SK-N-SH (cell line): Measurements from ENCODE around the gene KRT40. TPM values are rescaled to one million over a fixed set of nuclear protein-coding genes. Genes with fewer than 3 reads are reported as not detected.

Source experiments
- CTCF ChIA-PET: fragments of 300-600, 350-600 bp; formaldehyde crosslinking; extraction: SDS; loops from one replicate; lab custom pipeline; 2021; lab: Yijun Ruan, JAX
- POLR2A ChIA-PET: fragments of 350-600 bp; sonication (Branson Sonifier 250); formaldehyde crosslinking; extraction: SDS; loops from one replicate; lab custom pipeline; 2020; ENCODE audit warnings: antibody characterized with exemption, inconsistent platforms; lab: Yijun Ruan, JAX
- DNase-seq: peaks from one replicate; pipeline ENCODE4 v3.0.0; 2012
- H2AFZ ChIP-seq: fragments of 200-600 bp; sonication (generic); 2 replicates; pipeline ENCODE4 v1.8.1; 2016; ENCODE audit warnings: antibody characterized with exemption, mild to moderate bottlenecking, low read depth
- H3F3A ChIP-seq: fragments of 200-600 bp; sonication (generic); replicated peaks from 2 replicates; pipeline ENCODE3; 2016; ENCODE audit warnings: antibody characterized with exemption, mild to moderate bottlenecking; ENCODE audit not compliant: insufficient read depth
- H3K27ac ChIP-seq, 2 experiments: fragments of 200-500 bp in 1 of 2; fragments of 200-600 bp in 1 of 2; sonication (Bioruptor generic) in 1 of 2; sonication (generic), shearing (Covaris generic) in 1 of 2; 2 replicates each; pipeline versions ENCODE4 v1.5.1 to v1.6.1; 2014 to 2016; ENCODE audit warnings: low read depth in 2 of 2, inconsistent platforms in 1 of 2, low read length in 1 of 2, mild to moderate bottlenecking in 1 of 2, mixed read lengths in 1 of 2
- H3K27me3 ChIP-seq: fragments of 200-600 bp; sonication (generic), shearing (Covaris generic); 2 replicates; pipeline ENCODE4 v1.6.1; 2016; ENCODE audit warnings: mixed run types; ENCODE audit not compliant: insufficient read depth
- H3K36me3 ChIP-seq, 2 experiments: fragments of 200-500 bp in 1 of 2; fragments of 200-600 bp in 1 of 2; sonication (Bioruptor generic) in 1 of 2; sonication (generic) in 1 of 2; replicated peaks in 1 of 2; 2 replicates each; pipeline versions ENCODE3 to v1.5.1; 2014 to 2016; ENCODE audit warnings: low read length in 1 of 2, mild to moderate bottlenecking in 1 of 2; ENCODE audit not compliant: insufficient read depth in 2 of 2, control insufficient read depth in 1 of 2
- H3K4me1 ChIP-seq, 2 experiments: fragments of 200-500 bp in 1 of 2; fragments of 200-600 bp in 1 of 2; sonication (Bioruptor generic) in 1 of 2; sonication (generic), shearing (Covaris generic) in 1 of 2; 2 replicates each; pipeline versions ENCODE4 v1.5.1 to v1.6.1; 2014 to 2016; ENCODE audit warnings: low read depth in 1 of 2, low read length in 1 of 2, mixed run types in 1 of 2; ENCODE audit not compliant: insufficient read depth in 2 of 2, control insufficient read depth in 1 of 2
- H3K4me2 ChIP-seq: fragments of 200-600 bp; sonication (generic), shearing (Covaris generic); 2 replicates; pipeline ENCODE4 v1.6.1; 2017; ENCODE audit warnings: mixed run types
- H3K4me3 ChIP-seq, 2 experiments: fragments of 200-500 bp in 1 of 2; fragments of 200-600 bp in 1 of 2; sonication (Bioruptor generic) in 1 of 2; sonication (generic), shearing (Covaris generic) in 1 of 2; 2 replicates each; pipeline versions ENCODE4 v1.5.1 to v1.8.1; 2014 to 2016; ENCODE audit warnings: low read depth in 2 of 2, inconsistent platforms in 1 of 2, low read length in 1 of 2, mild to moderate bottlenecking in 1 of 2, mixed read lengths in 1 of 2, moderate library complexity in 1 of 2
- H3K79me2 ChIP-seq: fragments of 200-600 bp; sonication (generic); 2 replicates; pipeline ENCODE4 v1.8.1; 2017; ENCODE audit warnings: mild to moderate bottlenecking; ENCODE audit not compliant: insufficient read depth
- H3K9ac ChIP-seq: fragments of 200-600 bp; sonication (generic); 2 replicates; pipeline ENCODE4 v1.6.1; 2017; ENCODE audit warnings: mixed run types
- H3K9me2 ChIP-seq: fragments of 200-600 bp; sonication (generic); 2 replicates; pipeline ENCODE4 v1.6.1; 2017; ENCODE audit warnings: mixed run types
- H3K9me3 ChIP-seq: fragments of 200-600 bp; sonication (generic); 2 replicates; pipeline ENCODE4 v1.6.1; 2017; ENCODE audit warnings: mixed run types, mild to moderate bottlenecking, moderate library complexity
- H4K20me1 ChIP-seq: fragments of 200-600 bp; sonication (generic); 2 replicates; pipeline ENCODE4 v1.6.1; 2017; ENCODE audit warnings: mild to moderate bottlenecking, mixed run types; ENCODE audit not compliant: insufficient read depth
- ELF1 ChIP-seq: IDR thresholded peaks from 2 replicates; pipeline ENCODE4 v1.4.0; 2012
- FOSL2 ChIP-seq: IDR thresholded peaks from 2 replicates; pipeline ENCODE4 v1.4.0; 2012; ENCODE audit warnings: low read depth, mild to moderate bottlenecking, moderate library complexity, borderline replicate concordance
- FOXJ3 ChIP-seq: sonication (generic); formaldehyde crosslinking; IDR thresholded peaks from 2 replicates; pipeline ENCODE4 v1.5.1; 2020; ENCODE audit warnings: mild to moderate bottlenecking, missing genetic modification reagents
- GABPA ChIP-seq: IDR thresholded peaks from 2 replicates; pipeline ENCODE4 v1.4.0; 2012; ENCODE audit warnings: low read depth, mild to moderate bottlenecking
- IRF3 ChIP-seq: fragments of 150-350 bp; IDR thresholded peaks from 2 replicates; pipeline ENCODE4 v1.6.1; 2016; ENCODE audit warnings: mild to moderate bottlenecking, low read depth, low read length
- JUND ChIP-seq: IDR thresholded peaks from 2 replicates; pipeline ENCODE4 v1.4.0; 2012
- MXI1 ChIP-seq: IDR thresholded peaks from 2 replicates; pipeline ENCODE4 v1.6.1; 2012; ENCODE audit warnings: mild to moderate bottlenecking, low read depth, low read length, improper control_type of control experiment
- POLR2AphosphoS5 ChIP-seq: IDR thresholded peaks from 2 replicates; pipeline ENCODE4 v1.6.1; 2012; ENCODE audit warnings: low read depth, low read length
- RAD21 ChIP-seq: IDR thresholded peaks from 2 replicates; pipeline ENCODE4 v1.6.1; 2012; ENCODE audit warnings: mild to moderate bottlenecking, low read length
- RCOR1 ChIP-seq: fragments of 150-350 bp; IDR thresholded peaks from 2 replicates; pipeline ENCODE4 v1.6.1; 2017; ENCODE audit warnings: antibody characterized with exemption, low read length
- SMC3 ChIP-seq: IDR thresholded peaks from 2 replicates; pipeline ENCODE4 v1.6.1; 2012; ENCODE audit warnings: low read depth, low read length, improper control_type of control experiment
- TEAD4 ChIP-seq: IDR thresholded peaks from 2 replicates; pipeline ENCODE4 v1.4.0; 2012; ENCODE audit warnings: mild to moderate bottlenecking, borderline replicate concordance; ENCODE audit not compliant: insufficient read depth
- USF1 ChIP-seq: IDR thresholded peaks from 2 replicates; pipeline ENCODE4 v1.4.0; 2012; ENCODE audit warnings: low read depth, borderline replicate concordance
- USF2 ChIP-seq: fragments of 150-350 bp; IDR thresholded peaks from 2 replicates; pipeline ENCODE4 v1.6.1; 2017; ENCODE audit warnings: antibody characterized with exemption, low read length, low read depth, borderline replicate concordance
- YY1 ChIP-seq: IDR thresholded peaks from 2 replicates; pipeline ENCODE4 v1.4.0; 2012; ENCODE audit warnings: low read depth, mild to moderate bottlenecking
- WGBS: methylation state at CpG from one replicate; pipeline ENCODE4 v1.1.6; 2017; ENCODE audit warnings: low lambda C conversion rate; 5-methylcytosine and 5-hydroxymethylcytosine counted together
- polyA plus RNA-seq, 3 experiments: library from polyadenylated mRNA; depleted of rRNA; stranded (reverse); fragments of >200 nt; gene quantifications; 2 replicates each; pipeline ENCODE4 v1.2.3, GENCODE V29; 2012
- TF ChIP-seq, protein P1 (sequence below): IDR thresholded peaks from 2 replicates; pipeline ENCODE4 v1.6.1; 2012; ENCODE audit warnings: mild to moderate bottlenecking, low read depth, low read length, moderate library complexity

KRT40 gene
- polyA plus RNA-seq, 1 of the 3 experiments (the other 2 are of a cell fraction), result not detected

GRCh38 chr17:40993084-40993483 is 9.0 kb upstream of the KRT40 start:
- Histone ChIP-seq H3K27me3 (peaks cover 32% of the 10 kb centered on the region), H3F3A (no peaks in the 10 kb centered on the region), H4K20me1 (no peaks in the 10 kb centered on the region), H3K9ac (no peak overlapping the region)
- TF ChIP-seq GABPA (no peak), IRF3 (no peak), FOXJ3 (no peak), SMC3 (no peak), JUND (no peak), YY1 (no peak), TEAD4 (no peak), MXI1 (no peak), USF1 (no peak), USF2 (no peak), FOSL2 (no peak), ELF1 (no peak), POLR2AphosphoS5 (no peak), RCOR1 (no peak), RAD21 (no peak)
- TF ChIP-seq, protein P1, sequence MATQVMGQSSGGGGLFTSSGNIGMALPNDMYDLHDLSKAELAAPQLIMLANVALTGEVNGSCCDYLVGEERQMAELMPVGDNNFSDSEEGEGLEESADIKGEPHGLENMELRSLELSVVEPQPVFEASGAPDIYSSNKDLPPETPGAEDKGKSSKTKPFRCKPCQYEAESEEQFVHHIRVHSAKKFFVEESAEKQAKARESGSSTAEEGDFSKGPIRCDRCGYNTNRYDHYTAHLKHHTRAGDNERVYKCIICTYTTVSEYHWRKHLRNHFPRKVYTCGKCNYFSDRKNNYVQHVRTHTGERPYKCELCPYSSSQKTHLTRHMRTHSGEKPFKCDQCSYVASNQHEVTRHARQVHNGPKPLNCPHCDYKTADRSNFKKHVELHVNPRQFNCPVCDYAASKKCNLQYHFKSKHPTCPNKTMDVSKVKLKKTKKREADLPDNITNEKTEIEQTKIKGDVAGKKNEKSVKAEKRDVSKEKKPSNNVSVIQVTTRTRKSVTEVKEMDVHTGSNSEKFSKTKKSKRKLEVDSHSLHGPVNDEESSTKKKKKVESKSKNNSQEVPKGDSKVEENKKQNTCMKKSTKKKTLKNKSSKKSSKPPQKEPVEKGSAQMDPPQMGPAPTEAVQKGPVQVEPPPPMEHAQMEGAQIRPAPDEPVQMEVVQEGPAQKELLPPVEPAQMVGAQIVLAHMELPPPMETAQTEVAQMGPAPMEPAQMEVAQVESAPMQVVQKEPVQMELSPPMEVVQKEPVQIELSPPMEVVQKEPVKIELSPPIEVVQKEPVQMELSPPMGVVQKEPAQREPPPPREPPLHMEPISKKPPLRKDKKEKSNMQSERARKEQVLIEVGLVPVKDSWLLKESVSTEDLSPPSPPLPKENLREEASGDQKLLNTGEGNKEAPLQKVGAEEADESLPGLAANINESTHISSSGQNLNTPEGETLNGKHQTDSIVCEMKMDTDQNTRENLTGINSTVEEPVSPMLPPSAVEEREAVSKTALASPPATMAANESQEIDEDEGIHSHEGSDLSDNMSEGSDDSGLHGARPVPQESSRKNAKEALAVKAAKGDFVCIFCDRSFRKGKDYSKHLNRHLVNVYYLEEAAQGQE, result no peak
- TF ChIP-seq, all 33 proteins: peak for 0
- ChIA-PET POLR2A (no interaction called here), CTCF (no interaction called here)
- Histone ChIP-seq H2AFZ (no peak overlapping the region), H3K4me3 (no peak overlapping the region), H3K9me2 (no peaks in the 10 kb centered on the region; the same call in 1 of the 2 replicates), H3K4me1 (no peaks in the 10 kb centered on the region), H3K27ac (no peak overlapping the region), H3K4me2 (no peak overlapping the region), H3K9me3 (no peaks in the 10 kb centered on the region), H3K79me2 (no peaks in the 10 kb centered on the region), H3K36me3 (no peaks in the 10 kb centered on the region)
- 18% methylated on average over 2 of the region's 2 CpGs for WGBS
- no peak for DNase-seq
